ENCODE measurements around the gene FABP1. TPM values are rescaled to one million over a fixed set of nuclear protein-coding genes. Genes with fewer than 3 reads are reported as not detected.

FABP1 gene
- 881 TPM for polyA plus RNA-seq
- long read RNA-seq, donor 1, transcript FABP1-203 (2 exons, 546 nt), result minor isoform, 9 of 973 reads
- long read RNA-seq, donor 1, transcript FABP1-202 (3 exons, 1,839 nt), result minor isoform, 14 of 973 reads
- long read RNA-seq, donor 1, transcript FABP1-201 (4 exons, 555 nt), result major isoform, 832 of 973 reads
- long read RNA-seq, donor 1, partial matches to known transcripts, result 112 of 973 reads
- long read RNA-seq, donor 1, other reads (novel, unspliced or antisense), result 6 of 973 reads
- long read RNA-seq, donor 2, transcript FABP1-202 (3 exons, 1,839 nt), result minor isoform, 38 of 1,524 reads
- long read RNA-seq, donor 2, transcript FABP1-201 (4 exons, 555 nt), result major isoform, 1,291 of 1,524 reads
- long read RNA-seq, donor 2, transcript FABP1-203 (2 exons, 546 nt), result minor isoform, 17 of 1,524 reads
- long read RNA-seq, donor 2, partial matches to known transcripts, result 165 of 1,524 reads
- long read RNA-seq, donor 2, other reads (novel, unspliced or antisense), result 13 of 1,524 reads
- long read RNA-seq, donor 3, result 0 reads
- long read RNA-seq, donor 4, transcript FABP1-202 (3 exons, 1,839 nt), result minor isoform, 6 of 312 reads
- long read RNA-seq, donor 4, transcript FABP1-201 (4 exons, 555 nt), result major isoform, 278 of 312 reads
- long read RNA-seq, donor 4, partial matches to known transcripts, result 26 of 312 reads
- long read RNA-seq, donor 4, other reads (novel, unspliced or antisense), result 0 of 312 reads
- long read RNA-seq, donor 5, transcript FABP1-202 (3 exons, 1,839 nt), result minor isoform, 16 of 1,458 reads
- long read RNA-seq, donor 5, transcript FABP1-201 (4 exons, 555 nt), result major isoform, 1,315 of 1,458 reads
- long read RNA-seq, donor 5, transcript FABP1-203 (2 exons, 546 nt), result minor isoform, 10 of 1,458 reads
- long read RNA-seq, donor 5, partial matches to known transcripts, result 103 of 1,458 reads
- long read RNA-seq, donor 5, other reads (novel, unspliced or antisense), result 14 of 1,458 reads
- long read RNA-seq, donor 6, transcript FABP1-201 (4 exons, 555 nt), result major isoform, 970 of 1,196 reads
- long read RNA-seq, donor 6, transcript FABP1-203 (2 exons, 546 nt), result minor isoform, 38 of 1,196 reads
- long read RNA-seq, donor 6, transcript FABP1-202 (3 exons, 1,839 nt), result minor isoform, 23 of 1,196 reads
- long read RNA-seq, donor 6, partial matches to known transcripts, result 144 of 1,196 reads
- long read RNA-seq, donor 6, other reads (novel, unspliced or antisense), result 21 of 1,196 reads
- long read RNA-seq, donor 7, transcript FABP1-201 (4 exons, 555 nt), result major isoform, 1,316 of 1,555 reads
- long read RNA-seq, donor 7, transcript FABP1-203 (2 exons, 546 nt), result minor isoform, 29 of 1,555 reads
- long read RNA-seq, donor 7, transcript FABP1-202 (3 exons, 1,839 nt), result minor isoform, 33 of 1,555 reads
- long read RNA-seq, donor 7, partial matches to known transcripts, result 148 of 1,555 reads
- long read RNA-seq, donor 7, other reads (novel, unspliced or antisense), result 29 of 1,555 reads
- long read RNA-seq, donor 8, transcript FABP1-201 (4 exons, 555 nt), result major isoform, 1,808 of 2,136 reads
- long read RNA-seq, donor 8, transcript FABP1-203 (2 exons, 546 nt), result minor isoform, 26 of 2,136 reads
- long read RNA-seq, donor 8, transcript FABP1-202 (3 exons, 1,839 nt), result minor isoform, 30 of 2,136 reads
- long read RNA-seq, donor 8, partial matches to known transcripts, result 238 of 2,136 reads
- long read RNA-seq, donor 8, other reads (novel, unspliced or antisense), result 34 of 2,136 reads
- long read RNA-seq, donor 9, transcript FABP1-203 (2 exons, 546 nt), result minor isoform, 21 of 1,492 reads
- long read RNA-seq, donor 9, transcript FABP1-202 (3 exons, 1,839 nt), result minor isoform, 36 of 1,492 reads
- long read RNA-seq, donor 9, transcript FABP1-201 (4 exons, 555 nt), result major isoform, 1,265 of 1,492 reads
- long read RNA-seq, donor 9, partial matches to known transcripts, result 136 of 1,492 reads
- long read RNA-seq, donor 9, other reads (novel, unspliced or antisense), result 34 of 1,492 reads
- long read RNA-seq, donor 10, transcript FABP1-201 (4 exons, 555 nt), result major isoform, 1,361 of 1,596 reads
- long read RNA-seq, donor 10, transcript FABP1-202 (3 exons, 1,839 nt), result minor isoform, 25 of 1,596 reads
- long read RNA-seq, donor 10, transcript FABP1-203 (2 exons, 546 nt), result minor isoform, 33 of 1,596 reads
- long read RNA-seq, donor 10, partial matches to known transcripts, result 135 of 1,596 reads
- long read RNA-seq, donor 10, other reads (novel, unspliced or antisense), result 42 of 1,596 reads
- long read RNA-seq, donor 11, transcript FABP1-201 (4 exons, 555 nt), result major isoform, 895 of 1,066 reads
- long read RNA-seq, donor 11, transcript FABP1-203 (2 exons, 546 nt), result minor isoform, 11 of 1,066 reads
- long read RNA-seq, donor 11, transcript FABP1-202 (3 exons, 1,839 nt), result minor isoform, 19 of 1,066 reads
- long read RNA-seq, donor 11, partial matches to known transcripts, result 113 of 1,066 reads
- long read RNA-seq, donor 11, other reads (novel, unspliced or antisense), result 28 of 1,066 reads

- H3K36me3 ChIP-seq (ENCODE audit: control insufficient read depth, insufficient read depth, low read length), result peaks cover 26% of the 10 kb centered on the region
- no peaks in the 10 kb centered on the region for H3K9me3 ChIP-seq (ENCODE audit: control insufficient read depth, low read depth, low read length)
- no peaks in the 10 kb centered on the region for H3K27me3 ChIP-seq (ENCODE audit: control insufficient read depth, insufficient read depth, low read length)
- peak within 1 kb of the TSS; percentile 92 for H3K27ac ChIP-seq (ENCODE audit: low read length)
- 40% methylated on average over 1 of the region's 12 CpGs for WGBS (ENCODE audit: insufficient coverage, low lambda C conversion rate)
- H3K4me1 ChIP-seq (ENCODE audit: control insufficient read depth, insufficient read depth, low read length), result peaks cover 46% of the 10 kb centered on the region
- peak within 1 kb of the TSS; percentile 77 for H3K4me3 ChIP-seq (ENCODE audit: low read length)
- DNase-seq, result peak; percentile 75 to 89
Measured at GRCh38 chr2:88127888-88128653, at the start of gene FABP1. FABP1 (minus strand) TSS chr2:88128062; CDS start chr2:88128017, 45 bp downstream.

DNA sequence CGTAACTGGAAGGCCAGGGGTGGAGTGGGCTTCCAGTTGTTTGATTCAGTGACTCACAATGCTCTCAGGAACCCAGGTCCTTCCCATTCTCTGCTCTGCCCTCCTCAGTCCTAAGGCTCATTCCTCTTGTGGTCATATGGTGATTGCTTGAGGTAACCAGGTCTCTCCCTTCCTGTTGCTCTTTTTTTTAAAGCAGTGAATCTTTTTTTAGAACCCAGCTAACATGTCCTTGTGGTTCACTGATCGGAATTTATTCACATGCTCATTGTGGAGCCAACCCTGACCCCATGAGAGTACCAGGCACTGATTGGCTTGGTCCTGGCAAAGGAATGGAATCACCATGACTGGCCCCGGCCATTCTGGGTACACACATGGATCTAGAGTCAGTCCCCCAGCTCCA, 49.7 kb upstream of the FABP1 start:
- Histone ChIP-seq H3K36me3 (ENCODE audit: control insufficient read depth, insufficient read depth, low read length) (no peaks in the 10 kb centered on the region), H3K27ac (ENCODE audit: low read length) (no peak overlapping the region), H3K4me3 (ENCODE audit: low read length) (no peak overlapping the region), H3K4me1 (ENCODE audit: control insufficient read depth, insufficient read depth, low read length) (peaks cover 6% of the 10 kb centered on the region), H3K27me3 (ENCODE audit: control insufficient read depth, insufficient read depth, low read length) (no peaks in the 10 kb centered on the region), H3K9me3 (ENCODE audit: control insufficient read depth, low read depth, low read length) (no peaks in the 10 kb centered on the region)
- no CpG with 5 or more reads among the region's 3 CpGs for WGBS (ENCODE audit: insufficient coverage, low lambda C conversion rate)
- no peak for DNase-seq

GRCh38 chr2:88176352-88176984, 48.6 kb upstream of the FABP1 start:
- no peak overlapping the region for H3K27ac ChIP-seq (ENCODE audit: low read length)
- no peaks in the 10 kb centered on the region for H3K27me3 ChIP-seq (ENCODE audit: control insufficient read depth, insufficient read depth, low read length)
- no peak for DNase-seq
- H3K36me3 ChIP-seq (ENCODE audit: control insufficient read depth, insufficient read depth, low read length), result no peaks in the 10 kb centered on the region
- no peaks in the 10 kb centered on the region for H3K9me3 ChIP-seq (ENCODE audit: control insufficient read depth, low read depth, low read length)
- no CpG with 5 or more reads among the region's 3 CpGs for WGBS (ENCODE audit: insufficient coverage, low lambda C conversion rate)
- H3K4me3 ChIP-seq (ENCODE audit: low read length), result no peak overlapping the region
- peaks cover 6% of the 10 kb centered on the region for H3K4me1 ChIP-seq (ENCODE audit: control insufficient read depth, insufficient read depth, low read length)

DNA sequence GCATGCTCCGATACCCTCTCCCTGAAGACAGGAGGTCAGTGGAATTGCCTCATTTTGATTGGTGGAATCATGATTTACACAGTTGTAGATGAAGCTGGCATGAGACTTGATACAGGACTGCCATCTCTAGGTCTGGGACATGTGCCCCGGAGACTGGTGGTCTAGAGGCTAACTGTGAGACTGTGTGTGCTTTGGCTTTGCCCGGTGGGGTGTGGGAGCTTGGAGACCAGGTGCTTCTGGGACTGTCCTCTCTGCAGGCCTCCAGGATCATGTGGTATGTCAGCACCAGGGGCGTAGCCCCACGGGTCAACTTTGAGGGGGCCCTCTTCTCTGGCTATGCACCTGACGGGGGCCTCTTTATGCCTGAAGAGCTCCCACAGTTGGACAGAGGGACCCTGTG, 45.0 kb upstream of the FABP1 start:
- Histone ChIP-seq H3K27ac (ENCODE audit: low read length) (no peak overlapping the region), H3K27me3 (ENCODE audit: control insufficient read depth, insufficient read depth, low read length) (no peaks in the 10 kb centered on the region), H3K9me3 (ENCODE audit: control insufficient read depth, low read depth, low read length) (peaks cover 3% of the 10 kb centered on the region), H3K4me1 (ENCODE audit: control insufficient read depth, insufficient read depth, low read length) (no peaks in the 10 kb centered on the region), H3K36me3 (ENCODE audit: control insufficient read depth, insufficient read depth, low read length) (no peaks in the 10 kb centered on the region), H3K4me3 (ENCODE audit: low read length) (no peak overlapping the region)
- WGBS (ENCODE audit: insufficient coverage, low lambda C conversion rate), result no CpG with 5 or more reads among the region's 6 CpGs
- no peak for DNase-seq

- Histone ChIP-seq H3K4me3 (ENCODE audit: low read length) (no peak overlapping the region), H3K9me3 (ENCODE audit: control insufficient read depth, low read depth, low read length) (peaks cover 3% of the 10 kb centered on the region), H3K36me3 (ENCODE audit: control insufficient read depth, insufficient read depth, low read length) (no peaks in the 10 kb centered on the region), H3K27ac (ENCODE audit: low read length) (no peak overlapping the region), H3K27me3 (ENCODE audit: control insufficient read depth, insufficient read depth, low read length) (no peaks in the 10 kb centered on the region), H3K4me1 (ENCODE audit: control insufficient read depth, insufficient read depth, low read length) (no peaks in the 10 kb centered on the region)
- WGBS (ENCODE audit: insufficient coverage, low lambda C conversion rate), result no CpG with 5 or more reads among the region's 1 CpG
- DNase-seq, result no peak
Measured at GRCh38 chr2:88171966-88172365, 44.1 kb upstream of the FABP1 start.

GRCh38 chr2:88170472-88170892, 42.6 kb upstream of the FABP1 start:
- no peak overlapping the region for H3K27ac ChIP-seq (ENCODE audit: low read length)
- H3K4me1 ChIP-seq (ENCODE audit: control insufficient read depth, insufficient read depth, low read length), result no peaks in the 10 kb centered on the region
- no peaks in the 10 kb centered on the region for H3K36me3 ChIP-seq (ENCODE audit: control insufficient read depth, insufficient read depth, low read length)
- WGBS (ENCODE audit: insufficient coverage, low lambda C conversion rate), result no CpG with 5 or more reads among the region's 37 CpGs
- peaks cover 3% of the 10 kb centered on the region for H3K9me3 ChIP-seq (ENCODE audit: control insufficient read depth, low read depth, low read length)
- DNase-seq, result peak in 1 of 2 donors; percentile 44
- H3K27me3 ChIP-seq (ENCODE audit: control insufficient read depth, insufficient read depth, low read length), result no peaks in the 10 kb centered on the region
- peak overlapping the region; percentile 61 for H3K4me3 ChIP-seq (ENCODE audit: low read length)

DNA sequence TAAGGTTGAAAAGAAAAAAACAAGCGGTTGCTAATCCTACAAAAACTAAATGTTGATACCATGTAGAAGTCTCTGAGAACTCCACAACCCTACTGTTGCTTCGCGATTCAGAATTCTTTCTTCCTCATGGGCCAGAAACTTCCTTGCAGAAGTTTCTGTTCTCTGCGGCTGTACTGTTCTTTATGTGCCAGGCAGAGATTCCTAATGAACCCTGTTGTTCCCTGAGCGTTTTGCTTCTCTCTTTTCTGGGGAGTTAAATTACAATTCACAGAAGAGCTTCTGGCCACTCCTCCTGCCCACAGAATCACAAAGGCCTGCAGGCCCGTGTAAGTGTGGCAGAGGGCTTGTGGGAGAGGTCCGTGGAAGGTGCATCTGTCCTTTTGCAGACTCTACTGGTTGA, 40.5 kb upstream of the FABP1 start:
- Histone ChIP-seq H3K27me3 (ENCODE audit: control insufficient read depth, insufficient read depth, low read length) (no peaks in the 10 kb centered on the region), H3K4me1 (ENCODE audit: control insufficient read depth, insufficient read depth, low read length) (no peaks in the 10 kb centered on the region), H3K9me3 (ENCODE audit: control insufficient read depth, low read depth, low read length) (peaks cover 3% of the 10 kb centered on the region), H3K36me3 (ENCODE audit: control insufficient read depth, insufficient read depth, low read length) (no peaks in the 10 kb centered on the region), H3K27ac (ENCODE audit: low read length) (no peak overlapping the region), H3K4me3 (ENCODE audit: low read length) (no peak overlapping the region)
- DNase-seq, result no peak
- WGBS (ENCODE audit: insufficient coverage, low lambda C conversion rate), result 100% methylated on average over 1 of the region's 7 CpGs

DNA sequence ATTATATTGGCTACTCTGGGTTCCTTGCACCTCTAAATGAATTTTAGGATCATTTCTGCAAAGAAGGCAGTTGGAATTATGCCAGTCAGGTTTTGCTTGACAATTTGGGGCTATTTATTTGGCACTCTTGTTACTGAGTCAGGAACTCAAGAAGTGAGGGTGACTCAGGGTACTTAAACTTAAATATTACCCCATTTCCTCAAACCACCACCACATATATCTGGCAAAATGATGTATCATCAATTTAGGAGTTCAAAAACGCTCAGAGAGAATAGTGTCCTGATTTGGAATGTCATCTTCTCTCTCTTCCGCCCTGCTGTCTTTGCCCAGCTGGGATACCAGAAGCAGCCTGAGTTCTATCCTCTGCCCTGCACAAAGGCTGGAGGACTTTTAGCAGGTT, 39.9 kb upstream of the FABP1 start:
- WGBS (ENCODE audit: insufficient coverage, low lambda C conversion rate), result no CpG with 5 or more reads among the region's 2 CpGs
- Histone ChIP-seq H3K9me3 (ENCODE audit: control insufficient read depth, low read depth, low read length) (peaks cover 3% of the 10 kb centered on the region), H3K4me1 (ENCODE audit: control insufficient read depth, insufficient read depth, low read length) (no peaks in the 10 kb centered on the region), H3K27me3 (ENCODE audit: control insufficient read depth, insufficient read depth, low read length) (no peaks in the 10 kb centered on the region), H3K36me3 (ENCODE audit: control insufficient read depth, insufficient read depth, low read length) (no peaks in the 10 kb centered on the region), H3K27ac (ENCODE audit: low read length) (no peak overlapping the region), H3K4me3 (ENCODE audit: low read length) (no peak overlapping the region)
- DNase-seq, result no peak

All from large intestine (tissue), 12 donors.